GDM1 (cell line): Measurements from ENCODE around the gene FCN3.

Experiments
- DNase-seq: peaks from one replicate; lab custom pipeline; 2025; lab: John Stamatoyannopoulos, UW

Gene FCN3

GRCh38 chr1:27358038-27358927 lies 16.3 kb downstream of the FCN3 start:
- DNase-seq, result no peak

- DNase-seq, result peak; percentile 38
Observed at GRCh38 chr1:27357281-27358037, 17.2 kb downstream of the FCN3 start.

DNA sequence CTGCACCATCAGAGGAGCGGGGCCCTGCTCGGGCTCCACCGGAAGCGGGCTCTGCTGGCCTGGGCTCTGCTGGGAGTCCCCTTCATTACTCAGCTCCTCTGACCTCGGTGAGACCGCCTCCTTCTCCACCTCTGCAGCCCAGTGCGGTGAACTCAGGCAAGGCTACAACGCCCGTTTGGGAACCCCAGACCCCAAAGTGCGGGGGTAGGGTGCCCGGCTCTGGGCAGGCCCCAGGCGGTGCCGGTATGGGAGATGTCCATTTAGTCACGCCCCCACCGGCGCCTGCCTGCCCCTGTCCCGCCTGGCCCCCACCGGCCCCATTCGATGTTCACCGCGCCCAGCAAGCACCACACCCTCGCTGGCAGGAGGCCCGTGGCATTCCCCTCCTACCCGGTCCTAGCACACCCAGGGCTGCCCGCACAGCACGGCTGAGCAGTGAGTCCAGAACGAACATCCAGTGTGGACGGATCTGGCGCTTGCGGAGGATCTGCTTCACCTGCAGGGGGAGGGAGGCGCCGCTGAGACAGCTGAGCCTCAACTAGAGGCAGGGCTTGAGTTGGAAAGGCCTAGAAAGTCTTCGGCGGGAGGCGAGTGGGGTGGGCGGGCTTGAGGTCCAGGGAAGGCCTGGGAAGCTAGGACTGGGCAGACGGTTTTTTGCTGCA lies 17.9 kb downstream of the FCN3 start:
- no peak for DNase-seq

GRCh38 chr1:27356277-27356618 lies 18.4 kb downstream of the FCN3 start:
- no peak for DNase-seq

DNA sequence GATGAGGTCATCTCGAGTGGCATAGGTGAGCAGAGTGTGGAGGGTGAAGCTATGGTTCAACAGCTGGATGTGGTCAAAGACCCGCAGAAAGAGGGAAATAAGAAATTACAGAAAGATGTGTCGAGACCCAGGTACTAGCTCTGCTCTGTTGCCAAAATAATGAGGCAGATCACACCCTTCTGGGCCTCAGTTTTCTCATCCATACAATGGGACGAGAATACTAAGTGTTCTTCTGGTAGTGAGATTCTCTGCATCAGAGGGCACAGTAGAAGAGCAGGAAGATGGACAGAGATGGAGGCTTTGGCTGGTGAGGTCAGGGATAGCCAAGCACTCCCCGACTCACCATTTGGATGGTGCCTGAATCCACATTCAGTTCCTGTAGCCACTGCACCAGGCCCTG lies 18.9 kb downstream of the FCN3 start:
- no peak for DNase-seq

DNA sequence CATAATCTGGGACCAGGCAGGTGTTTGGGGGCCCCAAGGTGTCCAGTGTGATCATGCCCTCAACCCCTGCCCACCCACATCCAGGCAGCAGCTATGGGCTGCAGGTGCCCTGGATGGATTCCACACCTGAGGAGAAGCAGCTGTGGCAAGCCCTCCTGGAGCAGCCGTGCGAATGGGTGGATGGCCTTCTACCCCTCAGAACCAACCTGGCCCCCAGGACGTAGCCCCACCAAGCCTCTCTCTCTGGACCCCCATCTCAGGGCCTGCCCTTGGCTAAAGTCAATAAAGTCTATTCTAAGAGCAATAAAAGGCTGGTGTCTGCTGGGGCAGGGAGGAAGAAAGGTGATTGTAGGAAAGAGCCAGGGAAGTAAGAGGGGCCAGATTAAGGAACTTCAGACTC lies 21.0 kb downstream of the FCN3 start:
- DNase-seq, result no peak

- no peak for DNase-seq
Observed at GRCh38 chr1:27353166-27353565, 21.5 kb downstream of the FCN3 start.

DNA sequence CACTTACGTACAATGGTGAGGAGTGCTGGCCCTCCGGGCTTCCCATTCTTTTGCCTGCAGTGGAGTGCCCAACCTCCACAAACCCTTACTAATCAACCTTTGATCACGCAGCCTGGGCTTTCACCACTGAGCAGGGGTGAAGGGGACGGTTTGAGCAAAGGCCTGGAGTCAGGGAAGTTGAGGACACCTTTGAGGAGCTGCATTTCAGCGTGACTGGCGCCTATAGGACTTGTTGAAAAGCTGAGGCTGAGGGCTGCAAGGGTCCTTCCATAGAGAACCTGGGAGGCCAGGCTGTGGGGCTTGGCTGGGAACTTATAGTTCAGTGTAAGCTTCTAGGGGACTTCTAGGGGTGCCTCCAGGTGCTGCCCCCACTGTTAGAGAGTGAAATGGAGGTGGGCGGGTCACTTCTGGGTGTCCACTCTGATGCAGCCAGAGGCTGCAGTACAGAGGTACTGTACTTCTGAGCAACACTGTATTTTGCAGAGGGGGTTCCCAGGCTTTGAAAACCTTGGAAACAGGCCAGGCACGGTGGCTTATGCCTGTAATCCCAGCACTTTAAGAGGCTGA lies 23.0 kb downstream of the FCN3 start:
- no peak for DNase-seq

- no peak for DNase-seq
Observed at GRCh38 chr1:27350663-27351540, 23.7 kb downstream of the FCN3 start.

DNA sequence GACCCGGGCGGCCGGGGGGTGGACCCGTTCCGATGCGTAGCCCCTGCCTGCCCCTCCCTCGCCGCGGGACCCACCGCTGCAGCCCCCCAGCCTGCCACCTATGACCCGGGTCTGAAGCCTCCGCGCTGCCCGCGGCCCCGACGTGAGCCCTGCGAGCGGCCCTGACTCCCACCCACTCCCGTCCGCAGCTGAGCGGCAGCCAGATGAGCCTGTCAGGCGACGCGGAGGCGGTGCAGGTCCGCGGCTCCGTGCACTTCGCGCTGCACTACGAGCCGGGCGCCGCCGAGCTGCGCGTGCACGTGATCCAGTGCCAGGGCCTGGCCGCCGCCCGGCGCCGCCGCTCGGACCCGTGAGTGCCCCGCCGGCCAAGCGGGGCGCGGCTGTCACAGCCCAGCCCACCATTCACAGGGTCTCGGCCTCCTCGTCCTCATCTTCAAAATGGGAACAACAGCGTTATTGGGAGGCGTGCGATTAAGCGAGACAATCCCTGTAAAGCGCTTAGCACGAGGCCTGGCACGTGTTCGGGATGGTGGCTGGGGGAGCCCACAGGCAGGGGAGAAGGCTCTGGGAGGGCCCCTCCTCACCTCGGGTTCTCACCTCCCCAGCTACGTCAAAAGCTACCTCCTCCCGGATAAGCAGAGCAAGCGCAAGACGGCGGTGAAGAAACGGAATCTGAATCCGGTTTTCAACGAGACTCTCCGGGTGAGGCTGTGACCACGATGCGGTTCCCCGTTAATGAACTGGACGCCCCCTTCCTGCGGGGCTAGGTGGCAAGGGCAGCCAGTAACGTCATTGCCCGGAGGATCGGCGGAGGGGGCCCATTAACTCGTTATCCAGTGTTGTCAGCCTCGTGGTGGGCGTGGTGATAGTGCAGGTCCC lies 24.6 kb downstream of the FCN3 start:
- no peak for DNase-seq

GRCh38 chr1:27348861-27349783 lies 25.5 kb downstream of the FCN3 start:
- no peak for DNase-seq

DNA sequence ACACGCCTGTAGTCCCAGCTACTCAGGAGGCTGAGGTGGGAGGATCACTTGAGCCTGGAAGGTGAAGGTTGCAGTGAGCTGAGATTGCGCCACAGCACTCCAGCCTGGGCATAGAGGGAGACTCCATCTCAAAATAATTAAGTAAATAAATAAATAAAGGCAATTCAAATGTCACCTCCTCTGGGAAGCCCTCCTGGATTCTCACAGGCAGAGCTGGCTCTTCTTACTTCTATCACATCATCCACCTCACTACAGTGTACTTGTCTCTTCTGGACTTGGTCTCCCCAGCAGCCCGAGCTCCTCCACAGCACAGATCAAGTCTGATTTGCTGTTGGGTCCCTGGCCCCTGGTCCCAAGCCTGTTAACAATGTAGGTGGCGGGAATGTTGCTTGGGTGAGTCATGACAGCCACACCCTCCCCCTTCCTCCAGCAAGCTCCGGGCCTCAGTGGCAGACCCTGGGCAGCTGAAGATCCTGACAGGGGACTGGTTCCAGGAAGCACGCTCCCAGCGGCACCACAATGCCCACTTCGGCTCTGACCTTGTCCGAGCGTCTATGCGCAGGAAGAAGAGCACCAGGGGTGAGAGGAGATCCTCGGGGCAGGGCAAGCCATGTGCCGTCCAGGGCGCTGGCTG lies 27.5 kb downstream of the FCN3 start:
- no peak for DNase-seq

- DNase-seq, result no peak
Observed at GRCh38 chr1:27346357-27346756, 28.3 kb downstream of the FCN3 start.

DNA sequence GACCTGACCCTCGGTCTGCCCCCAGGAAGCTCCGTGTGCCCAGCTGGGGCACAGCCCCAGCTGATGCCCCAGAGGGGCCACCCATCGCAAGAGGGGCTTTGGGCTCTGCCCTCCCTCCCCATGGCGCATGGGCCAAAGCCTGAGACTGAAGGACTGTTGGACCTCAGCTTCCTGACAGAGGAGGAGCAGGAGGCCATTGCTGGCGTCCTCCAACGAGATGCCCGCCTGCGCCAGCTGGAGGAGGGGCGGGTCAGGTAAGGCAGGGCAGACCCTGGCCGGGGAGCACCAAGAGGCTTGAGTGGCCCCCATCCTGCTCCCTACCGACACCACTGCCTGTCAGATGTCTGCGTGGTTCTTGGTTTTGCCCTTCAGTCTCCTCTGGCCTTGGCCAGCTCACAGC lies 29.4 kb downstream of the FCN3 start:
- DNase-seq, result no peak

DNA sequence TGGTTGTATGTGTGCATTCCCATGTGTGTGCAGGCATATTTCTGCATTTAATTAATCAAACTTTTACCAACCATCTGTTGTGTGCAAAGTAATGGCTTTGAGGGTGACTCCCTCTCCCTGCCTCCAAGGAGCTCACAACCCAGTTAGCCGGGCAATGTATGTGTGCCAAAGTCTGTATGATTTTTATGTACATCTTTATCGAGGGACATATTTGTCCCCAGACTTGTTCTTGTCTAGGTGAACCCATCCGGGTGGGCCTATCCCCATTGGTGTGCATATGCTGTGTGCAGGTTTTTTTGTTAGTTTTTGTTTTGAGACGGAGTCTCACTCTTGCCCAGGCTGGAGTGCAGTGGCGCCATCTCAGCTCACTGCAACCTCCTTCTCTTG lies 31.0 kb downstream of the FCN3 start:
- DNase-seq, result no peak

GRCh38 chr1:27342778-27343638 lies 31.6 kb downstream of the FCN3 start:
- peak; percentile 92 for DNase-seq

GRCh38 chr1:27342391-27342777 lies 32.2 kb downstream of the FCN3 start:
- DNase-seq, result no peak
